ENCODE measurements around the gene HMGCS1. TPM values are rescaled to one million over a fixed set of nuclear protein-coding genes. Genes with fewer than 3 reads are reported as not detected.
A peak's percentile ranks its signal among the peaks of the same experiment; 100 is the strongest.

HMGCS1 gene
- polyA plus RNA-seq, 3 donors: 6.0 to 10.9 (median 7.8) TPM

DNA sequence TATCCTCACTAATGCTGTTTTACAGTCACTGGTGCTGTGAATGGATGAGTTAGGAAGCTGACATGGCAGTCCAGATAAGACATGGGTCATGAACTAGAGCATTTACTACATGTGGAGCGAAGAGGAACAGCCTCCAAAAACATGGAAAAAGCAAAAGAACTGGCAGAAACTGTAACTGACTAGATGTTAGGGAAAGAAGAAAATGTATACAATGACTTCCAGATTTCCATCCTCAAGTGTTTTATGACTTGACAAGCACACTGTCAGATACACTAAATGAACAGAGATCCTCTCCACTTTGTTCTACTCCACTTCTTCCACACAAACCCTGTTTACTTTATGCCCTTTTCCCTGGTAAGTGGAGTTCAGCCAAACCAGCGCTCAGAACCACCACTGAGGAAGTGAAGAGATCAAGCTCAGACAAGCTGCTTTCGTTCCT lies 11.5 kb downstream of the HMGCS1 start:
- intact Hi-C loops (cut with micrococcal nuclease): loop anchor here in 1 of 2 donors (10.0 kb wide), 1 partner anchor 97 kb away; no protein-coding TSS in a partner anchor
- H3K4me2 ChIP-seq (replicated peaks; ENCODE audit: extremely low read depth, low read length, poor library complexity, severe bottlenecking): no peak overlapping the region

GRCh38 chr5:43300112-43300511 lies 13.1 kb downstream of the HMGCS1 start:
- H3K27ac ChIP-seq (ENCODE audit: low read depth in 1 of 2, low read length in 2 of 2): no peak overlapping the region
- intact Hi-C loops (cut with micrococcal nuclease): loop anchor here in 1 of 2 donors (10.0 kb wide), 1 partner anchor 95 kb away; no protein-coding TSS in a partner anchor
- TF ChIP-seq CTCF (IDR thresholded peaks at IDR 0.05): no peak
- Mint-ChIP-seq H3K9me3 (no peaks in the 10 kb centered on the region), H3K4me1 (no peaks in the 10 kb centered on the region), H3K4me3 (no peak overlapping the region), H3K36me3 (peaks cover 43 to 54% of the 10 kb centered on the region in 2 donors), H3K27ac (no peak overlapping the region), H3K27me3 (ENCODE audit: low read depth in 3 of 3) (no peaks in the 10 kb centered on the region)
- H3K9ac ChIP-seq (ENCODE audit: insufficient read depth, low read length, poor library complexity, severe bottlenecking): no peak overlapping the region
- no peak overlapping the region for H2AFZ ChIP-seq (ENCODE audit: insufficient read depth, low read depth, low read length, poor library complexity, severe bottlenecking)
- peaks cover 8% of the 10 kb centered on the region for H3K79me2 ChIP-seq (ENCODE audit: insufficient read depth, low read length)
- no peak for DNase-seq
- H3K4me2 ChIP-seq (replicated peaks; ENCODE audit: extremely low read depth, low read length, poor library complexity, severe bottlenecking): no peak overlapping the region
- H3K36me3 ChIP-seq (replicated peaks in 1 of 2; ENCODE audit: control insufficient read depth in 1 of 2, insufficient read depth in 2 of 2, low read length in 2 of 2): peaks cover 32 to 59% of the 10 kb centered on the region in 2 donors
- no peaks in the 10 kb centered on the region for H3K27me3 ChIP-seq (ENCODE audit: control insufficient read depth in 2 of 2, insufficient read depth in 2 of 2, low read length in 2 of 2)
- H3K4me3 ChIP-seq (replicated peaks in 1 of 3; ENCODE audit: low read depth in 2 of 3, low read length in 3 of 3): no peak overlapping the region
- WGBS (ENCODE audit: insufficient coverage): no CpG with 5 or more reads among the region's 1 CpG
- no peaks in the 10 kb centered on the region for H3K9me3 ChIP-seq (replicated peaks in 1 of 2; ENCODE audit: control insufficient read depth in 1 of 2, insufficient read depth in 1 of 2, low read length in 2 of 2)
- H4K20me1 ChIP-seq (ENCODE audit: insufficient read depth, low read length): peaks cover 25% of the 10 kb centered on the region
- H3K4me1 ChIP-seq (ENCODE audit: control insufficient read depth in 1 of 2, insufficient read depth in 2 of 2, low read length in 2 of 2): no peaks in the 10 kb centered on the region

More for the DNA sequence above, 11.5 kb downstream of the HMGCS1 start:
- Mint-ChIP-seq H3K36me3 (peaks cover 30 to 39% of the 10 kb centered on the region in 2 donors), H3K4me3 (no peak overlapping the region), H3K9me3 (no peaks in the 10 kb centered on the region), H3K27ac (peak overlapping the region in 1 of 7 donors; percentile 37), H3K27me3 (ENCODE audit: low read depth in 3 of 3) (no peaks in the 10 kb centered on the region), H3K4me1 (peaks cover 2% of the 10 kb centered on the region)
- H3K27ac ChIP-seq (ENCODE audit: low read depth in 1 of 2, low read length in 2 of 2): no peak overlapping the region
- no peak for DNase-seq
- WGBS (ENCODE audit: insufficient coverage): 76% methylated on average over 2 of the region's 3 CpGs
- peaks cover 25% of the 10 kb centered on the region for H4K20me1 ChIP-seq (ENCODE audit: insufficient read depth, low read length)
- H3K27me3 ChIP-seq (ENCODE audit: control insufficient read depth in 2 of 2, insufficient read depth in 2 of 2, low read length in 2 of 2): no peaks in the 10 kb centered on the region
- H3K4me1 ChIP-seq (ENCODE audit: control insufficient read depth in 1 of 2, insufficient read depth in 2 of 2, low read length in 2 of 2): no peaks in the 10 kb centered on the region
- H3K79me2 ChIP-seq (ENCODE audit: insufficient read depth, low read length): peaks cover 11% of the 10 kb centered on the region
- H2AFZ ChIP-seq (ENCODE audit: insufficient read depth, low read depth, low read length, poor library complexity, severe bottlenecking): no peak overlapping the region
- H3K9me3 ChIP-seq (replicated peaks in 1 of 2; ENCODE audit: control insufficient read depth in 1 of 2, insufficient read depth in 1 of 2, low read length in 2 of 2): no peaks in the 10 kb centered on the region
- no peak for TF ChIP-seq CTCF (IDR thresholded peaks at IDR 0.05)
- no peak overlapping the region for H3K9ac ChIP-seq (ENCODE audit: insufficient read depth, low read length, poor library complexity, severe bottlenecking)
- no peak overlapping the region for H3K4me3 ChIP-seq (replicated peaks in 1 of 3; ENCODE audit: low read depth in 2 of 3, low read length in 3 of 3)
- H3K36me3 ChIP-seq (replicated peaks in 1 of 2; ENCODE audit: control insufficient read depth in 1 of 2, insufficient read depth in 2 of 2, low read length in 2 of 2): peaks cover 17 to 44% of the 10 kb centered on the region in 2 donors

Data from CD14-positive monocyte (primary cell).